ENCODE measurements around the gene P3H2. TPM values are rescaled to one million over a fixed set of nuclear protein-coding genes. Genes with fewer than 3 reads are reported as not detected.

The P3H2 gene
- total RNA-seq, 1 experiment from 2014 or later = 19.6 TPM

DNA sequence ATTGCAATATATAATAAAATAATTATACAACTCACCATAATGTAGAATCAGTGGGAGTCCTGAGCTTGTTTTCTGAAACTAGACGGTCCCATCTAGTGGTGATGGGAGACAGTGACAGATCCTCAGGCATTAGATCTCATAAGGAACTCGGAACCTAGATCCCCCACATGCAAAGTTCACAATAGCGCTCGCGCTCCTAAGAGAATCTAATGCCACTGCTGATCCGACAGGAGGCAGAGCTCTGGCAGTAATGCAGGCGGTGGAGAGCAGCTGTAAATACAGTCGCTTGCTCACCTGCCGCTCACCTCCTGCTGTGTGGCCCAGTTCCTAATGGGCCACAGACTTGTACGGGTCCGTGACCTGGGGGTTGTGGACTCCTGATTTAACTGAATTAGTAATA is 87.8 kb downstream of the P3H2 start:
- TF ChIP-seq EZH2 (IDR thresholded peaks at IDR 0.05; ENCODE audit: borderline replicate concordance, low read depth, low read length, poor library complexity, severe bottlenecking) (no peak), CTCF (conservative IDR thresholded peaks at IDR 0.05; ENCODE audit: low read depth, low read length) (0 out of 2 replicates have a peak, but pooled peaks have one; percentile 23)
- no TSS peak for BruUV-seq (replicated peaks)
- intact Hi-C loops (cut with micrococcal nuclease; ENCODE audit: unreplicated experiment) = no loop called here
- no peaks in the 10 kb centered on the region for H3K9me3 ChIP-seq (ENCODE audit: low read depth, low read length, poor library complexity, severe bottlenecking)
- H3K27ac ChIP-seq (ENCODE audit: low read depth, low read length, poor library complexity, severe bottlenecking) = no peak overlapping the region
- no peaks in the 10 kb centered on the region for H3K27me3 ChIP-seq (replicated peaks; ENCODE audit: insufficient read depth, low read depth, low read length, poor library complexity)
- peak; percentile 46 for DNase-seq (ENCODE audit: low spot score)
- H3K36me3 ChIP-seq (ENCODE audit: insufficient read depth, low read length, poor library complexity, severe bottlenecking) = no peaks in the 10 kb centered on the region
- peaks cover 15% of the 10 kb centered on the region for H3K4me1 ChIP-seq (ENCODE audit: insufficient read depth, low read length, poor library complexity, severe bottlenecking)
- H3K4me3 ChIP-seq (ENCODE audit: low read depth, low read length, poor library complexity, severe bottlenecking) = no peak overlapping the region
- ChIA-PET POLR2A (ENCODE audit: low non-redundant PET) (no interaction called here), CTCF (interaction anchor here (1.0 kb wide), 1 partner anchor 68 kb away, joined by 3 read pairs; no protein-coding TSS in a partner anchor)

- ChIA-PET POLR2A (ENCODE audit: low non-redundant PET) (no interaction called here), CTCF (interaction anchor here (0.6 to 1.0 kb wide), 2 partner anchors 19 to 68 kb away, joined by 3 read pairs; no protein-coding TSS in a partner anchor)
- no peak for DNase-seq (ENCODE audit: low spot score)
- H3K27me3 ChIP-seq (replicated peaks; ENCODE audit: insufficient read depth, low read depth, low read length, poor library complexity) = no peaks in the 10 kb centered on the region
- no peak overlapping the region for H3K4me3 ChIP-seq (ENCODE audit: low read depth, low read length, poor library complexity, severe bottlenecking)
- H3K9me3 ChIP-seq (ENCODE audit: low read depth, low read length, poor library complexity, severe bottlenecking) = no peaks in the 10 kb centered on the region
- H3K27ac ChIP-seq (ENCODE audit: low read depth, low read length, poor library complexity, severe bottlenecking) = peak overlapping the region; percentile 37
- intact Hi-C loops (cut with micrococcal nuclease; ENCODE audit: unreplicated experiment) = no loop called here
- no peak for TF ChIP-seq CTCF (conservative IDR thresholded peaks at IDR 0.05; ENCODE audit: low read depth, low read length)
- H3K36me3 ChIP-seq (ENCODE audit: insufficient read depth, low read length, poor library complexity, severe bottlenecking) = no peaks in the 10 kb centered on the region
- H3K4me1 ChIP-seq (ENCODE audit: insufficient read depth, low read length, poor library complexity, severe bottlenecking) = peaks cover 9% of the 10 kb centered on the region
- BruUV-seq (replicated peaks) = no TSS peak
These were observed 88.6 kb downstream of the P3H2 start for GRCh38 chr3:190031887-190032752.

GRCh38 chr3:190027116-190027515 is 93.6 kb downstream of the P3H2 start:
- intact Hi-C loops (cut with micrococcal nuclease; ENCODE audit: unreplicated experiment) = no loop called here
- CTCF ChIA-PET = no interaction called here

More at GRCh38 chr3:190027116-190027515, 93.6 kb downstream of the P3H2 start:
- H3K4me1 ChIP-seq (ENCODE audit: insufficient read depth, low read length, poor library complexity, severe bottlenecking) = peaks cover 22% of the 10 kb centered on the region
- H3K9me3 ChIP-seq (ENCODE audit: low read depth, low read length, poor library complexity, severe bottlenecking) = no peaks in the 10 kb centered on the region
- TF ChIP-seq CTCF (conservative IDR thresholded peaks at IDR 0.05; ENCODE audit: low read depth, low read length) (no peak), EZH2 (IDR thresholded peaks at IDR 0.05; ENCODE audit: borderline replicate concordance, low read depth, low read length, poor library complexity, severe bottlenecking) (no peak)
- POLR2A ChIA-PET (ENCODE audit: low non-redundant PET) = no interaction called here
- no peaks in the 10 kb centered on the region for H3K27me3 ChIP-seq (replicated peaks; ENCODE audit: insufficient read depth, low read depth, low read length, poor library complexity)
- no peak overlapping the region for H3K4me3 ChIP-seq (ENCODE audit: low read depth, low read length, poor library complexity, severe bottlenecking)
- DNase-seq (ENCODE audit: low spot score) = no peak
- H3K36me3 ChIP-seq (ENCODE audit: insufficient read depth, low read length, poor library complexity, severe bottlenecking) = no peaks in the 10 kb centered on the region
- BruUV-seq (replicated peaks) = no TSS peak
- H3K27ac ChIP-seq (ENCODE audit: low read depth, low read length, poor library complexity, severe bottlenecking) = no peak overlapping the region

Measured in A673 (cell line).